ENCODE data around the gene ATP1A3. TPM values are rescaled to one million over a fixed set of nuclear protein-coding genes. Genes with fewer than 3 reads are reported as not detected.

The ATP1A3 gene
- total and polyA plus RNA-seq, 5 experiments from 2014 or later, result 2.8 to 6.2 (median 3.4) TPM

- Mint-ChIP-seq H3K36me3 (peaks cover 0 to 2% (median 0%) of the 10 kb centered on the region in 3 donors), H3K27ac (peak overlapping the region in 5 of 10 donors; percentile 60 to 88 (median 72)), H3K27me3 (peaks cover 0 to 14% (median 6%) of the 10 kb centered on the region in 5 donors), H3K9me3 (no peaks in the 10 kb centered on the region), H3K4me1 (peaks cover 18 to 23% (median 22%) of the 10 kb centered on the region in 4 donors), H3K4me3 (peak overlapping the region in 9 of 10 donors; percentile 39 to 78 (median 49))
- ATAC-seq (peak; percentile 13 to 33), DNase-seq (peak in 1 of 10 donors; percentile 23)
- POLR2A ChIA-PET, result interaction anchor here (1.2 to 2.1 kb wide), 7 partner anchors 9 to 61 kb away, joined by 3 to 7 read pairs (median 7); partner anchors contain the start of gene RPS19
These were observed 73.0 kb downstream of the ATP1A3 start for GRCh38 chr19:41920882-41921576.

GRCh38 chr19:41919948-41920712 lies 73.9 kb downstream of the ATP1A3 start:
- Mint-ChIP-seq H3K4me3 (no peak overlapping the region), H3K9me3 (no peaks in the 10 kb centered on the region), H3K27ac (no peak overlapping the region), H3K4me1 (peaks cover 18 to 23% (median 22%) of the 10 kb centered on the region in 4 donors), H3K36me3 (peaks cover 0 to 2% (median 0%) of the 10 kb centered on the region in 3 donors), H3K27me3 (peaks cover 0 to 14% (median 6%) of the 10 kb centered on the region in 5 donors)
- ATAC-seq (no peak), DNase-seq (peak in 1 of 10 donors; percentile 0)
- POLR2A ChIA-PET, result interaction anchor here (0.7 to 1.4 kb wide), 6 partner anchors 8 to 61 kb away, joined by 3 to 8 read pairs (median 4); partner anchors contain the start of genes ERFL and RPS19

DNA sequence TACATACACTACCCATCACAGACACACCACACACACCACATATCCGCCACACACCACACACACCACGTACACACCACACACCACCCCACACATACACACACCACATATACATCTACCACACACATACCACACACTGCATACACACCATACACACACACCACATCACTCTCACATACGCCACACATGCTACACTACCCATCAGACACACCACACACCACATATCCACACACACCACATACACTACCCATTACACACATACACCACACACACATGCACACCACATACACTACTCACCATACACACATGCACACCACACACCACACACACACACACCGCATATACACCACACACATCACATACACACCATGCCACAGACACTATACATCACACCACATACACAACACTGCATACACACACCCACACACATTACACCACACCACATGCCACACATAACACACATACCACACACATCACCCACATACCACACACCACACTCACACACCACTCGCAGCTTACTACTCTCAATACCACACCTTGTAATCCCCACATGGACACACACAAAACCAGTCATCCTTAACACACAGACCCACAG lies 75.3 kb downstream of the ATP1A3 start:
- POLR2A ChIA-PET, result interaction anchor here (0.7 to 1.4 kb wide), 6 partner anchors 9 to 59 kb away, joined by 4 to 8 read pairs (median 6); partner anchors contain the start of genes ERFL and RPS19
- H3K4me3 Mint-ChIP-seq, result no peak overlapping the region
- DNase-seq (no peak), ATAC-seq (no peak)
- H3K4me1 Mint-ChIP-seq, result peaks cover 21 to 32% (median 26%) of the 10 kb centered on the region in 4 donors
- H3K27me3 Mint-ChIP-seq, result peaks cover 0 to 17% (median 6%) of the 10 kb centered on the region in 5 donors
- no peak overlapping the region for H3K27ac Mint-ChIP-seq
- no peaks in the 10 kb centered on the region for H3K9me3 Mint-ChIP-seq
- H3K36me3 Mint-ChIP-seq, result peaks cover 0 to 2% (median 0%) of the 10 kb centered on the region in 3 donors

DNA sequence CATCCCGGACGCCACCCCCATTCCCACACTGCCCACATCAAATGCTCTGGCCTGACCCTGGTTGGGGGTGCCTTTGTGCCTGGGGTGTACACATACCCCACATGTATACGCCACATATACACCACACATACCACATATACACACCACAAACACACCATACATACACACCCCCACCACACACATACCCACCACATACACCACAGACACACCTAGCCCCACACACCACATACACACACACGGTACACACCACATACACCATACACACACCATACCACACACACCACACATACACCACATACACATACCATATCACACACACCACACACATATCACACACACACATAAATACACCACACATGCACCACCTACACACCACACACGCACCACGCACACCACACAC lies 75.9 kb downstream of the ATP1A3 start:
- DNase-seq (no peak), ATAC-seq (peak in 1 of 2 donors; percentile 4)
- Mint-ChIP-seq H3K36me3 (no peaks in the 10 kb centered on the region), H3K9me3 (no peaks in the 10 kb centered on the region), H3K27me3 (peaks cover 0 to 14% (median 5%) of the 10 kb centered on the region in 5 donors), H3K4me1 (peaks cover 21 to 33% (median 27%) of the 10 kb centered on the region in 4 donors), H3K4me3 (no peak overlapping the region), H3K27ac (no peak overlapping the region)
- POLR2A ChIA-PET, result interaction anchor here (1.1 kb wide), 1 partner anchor 12 kb away, joined by 3 read pairs; no protein-coding TSS in a partner anchor

DNA sequence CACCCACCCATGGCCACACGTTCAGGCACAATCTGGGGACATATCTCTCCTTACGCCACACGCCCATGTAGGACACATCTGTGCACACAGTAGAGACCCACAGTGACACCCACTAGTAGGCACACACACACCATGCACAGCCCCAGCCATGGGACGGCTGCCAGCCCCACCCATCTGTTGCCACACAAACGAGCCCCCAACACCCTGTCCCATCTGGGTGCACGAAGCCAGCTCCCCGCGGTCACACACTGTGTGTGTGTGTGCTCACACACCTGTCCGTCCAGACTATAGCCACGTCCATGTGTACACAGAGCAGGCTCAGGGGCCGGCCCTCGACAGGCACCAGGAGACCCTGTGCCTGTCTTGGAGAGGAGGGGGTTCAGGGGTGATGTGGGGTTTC lies 76.4 kb downstream of the ATP1A3 start:
- no peak overlapping the region for H3K4me3 Mint-ChIP-seq
- peaks cover 0 to 12% (median 4%) of the 10 kb centered on the region in 5 donors for H3K27me3 Mint-ChIP-seq
- no peak overlapping the region for H3K27ac Mint-ChIP-seq
- ATAC-seq (no peak), DNase-seq (peak in 1 of 10 donors; percentile 64)
- POLR2A ChIA-PET, result interaction anchor here (0.7 to 1.1 kb wide), 3 partner anchors 12 to 42 kb away, joined by 3 to 4 read pairs (median 3); no protein-coding TSS in a partner anchor
- H3K4me1 Mint-ChIP-seq, result peaks cover 20 to 36% (median 26%) of the 10 kb centered on the region in 4 donors
- H3K9me3 Mint-ChIP-seq, result no peaks in the 10 kb centered on the region
- no peaks in the 10 kb centered on the region for H3K36me3 Mint-ChIP-seq

Other genes starting within 250 kb of the ATP1A3 start
- not detected for gene CEACAM6, start 238.7 kb downstream of the ATP1A3 start, total RNA-seq
- not detected for gene CEACAM6, start 238.7 kb downstream of the ATP1A3 start, polyA plus RNA-seq
- gene CEACAM3, start 197.6 kb downstream of the ATP1A3 start, total RNA-seq, result not detected
- not detected for gene CEACAM3, start 197.6 kb downstream of the ATP1A3 start, polyA plus RNA-seq
- not detected for gene LYPD4, start 149.5 kb downstream of the ATP1A3 start, total RNA-seq
- gene LYPD4, start 149.5 kb downstream of the ATP1A3 start, polyA plus RNA-seq, result not detected
- gene DMRTC2, start 149.2 kb downstream of the ATP1A3 start, total RNA-seq, result not detected
- not detected for gene DMRTC2, start 149.2 kb downstream of the ATP1A3 start, polyA plus RNA-seq
- gene RPS19, start 134.0 kb downstream of the ATP1A3 start, total RNA-seq, result 1,000 to 10,000 TPM; 3,479 to 3,513 TPM
- 1,000 to 10,000 TPM; 6,905 to 8,825 (median 8,505) TPM for gene RPS19, start 134.0 kb downstream of the ATP1A3 start, polyA plus RNA-seq
- gene CD79A, start 117.0 kb downstream of the ATP1A3 start, total RNA-seq, result 10 to 100 TPM; 48.6 to 51.0 TPM
- gene CD79A, start 117.0 kb downstream of the ATP1A3 start, polyA plus RNA-seq, result 10 to 100 TPM; 54.9 to 88.2 (median 85.1) TPM
- gene ARHGEF1, start 111.0 kb downstream of the ATP1A3 start, total RNA-seq, result 1,000 to 10,000 TPM; 1,211 to 1,239 TPM
- gene ARHGEF1, start 111.0 kb downstream of the ATP1A3 start, polyA plus RNA-seq, result 100 to 1,000 TPM; 161 to 346 (median 211) TPM
- 1 to 10 TPM; 7.5 to 8.1 TPM for gene ERFL, start 65.8 kb downstream of the ATP1A3 start, total RNA-seq
- gene ERFL, start 65.8 kb downstream of the ATP1A3 start, polyA plus RNA-seq, result not detected
- 10 to 100 TPM; 87.6 to 90.3 TPM for gene RABAC1, start 34.9 kb downstream of the ATP1A3 start, total RNA-seq
- gene RABAC1, start 34.9 kb downstream of the ATP1A3 start, polyA plus RNA-seq, result 100 to 1,000 TPM; 201 to 288 (median 231) TPM
- under 1 TPM; 0.25 to 0.34 TPM for gene GRIK5, start 76.0 kb upstream of the ATP1A3 start, total RNA-seq
- gene GRIK5, start 76.0 kb upstream of the ATP1A3 start, polyA plus RNA-seq, result not detected
- 10 to 100 TPM; 18.3 to 20.8 TPM for gene ZNF574, start 81.9 kb upstream of the ATP1A3 start, total RNA-seq
- gene ZNF574, start 81.9 kb upstream of the ATP1A3 start, polyA plus RNA-seq, result 10 to 100 TPM in 1 of 3 donors, 1 to 10 TPM in 2; 7.8 to 21.5 (median 8.0) TPM
- gene POU2F2, start 138.2 kb upstream of the ATP1A3 start, total RNA-seq, result 10 to 100 TPM; 85.0 to 88.5 TPM
- gene POU2F2, start 138.2 kb upstream of the ATP1A3 start, polyA plus RNA-seq, result 1 to 10 TPM; 2.4 to 6.6 (median 4.7) TPM
- 10 to 100 TPM; 56.5 to 58.7 TPM for gene DEDD2, start 223.4 kb upstream of the ATP1A3 start, total RNA-seq
- gene DEDD2, start 223.4 kb upstream of the ATP1A3 start, polyA plus RNA-seq, result 100 to 1,000 TPM; 117 to 149 (median 133) TPM
- gene ZNF526, start 226.1 kb upstream of the ATP1A3 start, total RNA-seq, result 10 to 100 TPM; 16.6 to 20.1 TPM
- 1 to 10 TPM; 3.9 to 8.1 (median 4.5) TPM for gene ZNF526, start 226.1 kb upstream of the ATP1A3 start, polyA plus RNA-seq
- gene GSK3A, start 248.4 kb upstream of the ATP1A3 start, total RNA-seq, result 10 to 100 TPM; 27.1 to 28.1 TPM
- 10 to 100 TPM in 2 of 3 donors, 1 to 10 TPM in 1; 9.9 to 19.3 (median 12.8) TPM for gene GSK3A, start 248.4 kb upstream of the ATP1A3 start, polyA plus RNA-seq